OCI-LY3 (cell line): Measurements from ENCODE around the gene PIP5K1B.

Source experiments
- H2AFZ ChIP-seq: fragments of 200-600, 300-600 bp; shearing (Covaris generic); 2 replicates; pipeline ENCODE4 v1.6.0; 2014; ENCODE audit warnings: antibody characterized with exemption, low read depth, low read length
- H3K27ac ChIP-seq: fragments of 200-600, 300-600 bp; sonication (generic); 2 replicates; pipeline ENCODE4 v1.5.1; 2014; ENCODE audit warnings: mild to moderate bottlenecking, low read length, moderate library complexity, mixed read lengths
- H3K27me3 ChIP-seq: fragments of 200-600, 300-600 bp; sonication (generic); 2 replicates; pipeline ENCODE4 v1.6.1; 2014; ENCODE audit warnings: low read depth, low read length, mixed read lengths
- H3K36me3 ChIP-seq: fragments of 200-600, 300-600 bp; sonication (generic); replicated peaks from 2 replicates; pipeline ENCODE3; 2014; ENCODE audit warnings: low read depth, low read length, mixed read lengths
- H3K4me1 ChIP-seq: fragments of 300-600, 200-600 bp; sonication (generic); 2 replicates; pipeline ENCODE4 v1.6.1; 2014; ENCODE audit warnings: low read length, mixed read lengths
- H3K4me2 ChIP-seq: fragments of 200-600, 300-600 bp; sonication (generic); 2 replicates; pipeline ENCODE4 v1.6.1; 2014; ENCODE audit warnings: low read length, mixed read lengths
- H3K4me3 ChIP-seq: fragments of 300-600, 200-600 bp; sonication (generic); 2 replicates; pipeline ENCODE4 v1.5.1; 2014; ENCODE audit warnings: antibody characterized with exemption, mild to moderate bottlenecking, low read length, moderate library complexity
- H3K79me2 ChIP-seq: fragments of 300-600, 200-600 bp; shearing (Covaris generic); 2 replicates; pipeline ENCODE4 v1.6.1; 2014; ENCODE audit warnings: mild to moderate bottlenecking, low read length, mixed read lengths
- H3K9ac ChIP-seq: fragments of 300-600, 200-600 bp; shearing (Covaris generic); 2 replicates; pipeline ENCODE4 v1.6.0; 2014; ENCODE audit warnings: mild to moderate bottlenecking, low read length, moderate library complexity
- H3K9me3 ChIP-seq: fragments of 200-600, 300-600 bp; shearing (Covaris generic); 2 replicates; pipeline ENCODE4 v1.6.1; 2014; ENCODE audit warnings: low read length, mixed read lengths; ENCODE audit not compliant: insufficient read depth
- H4K20me1 ChIP-seq: fragments of 200-600, 300-600 bp; sonication (generic); 2 replicates; pipeline ENCODE4 v1.6.1; 2016; ENCODE audit warnings: low read length, mixed read lengths; ENCODE audit not compliant: insufficient read depth
- CTCF ChIP-seq: fragments of 200-600, 300-600 bp; sonication (generic); IDR thresholded peaks from 2 replicates; pipeline ENCODE4 v1.5.1; 2014; ENCODE audit warnings: antibody characterized with exemption, low read length, low read depth
- EZH2phosphoT487 ChIP-seq: fragments of 200-600 bp; shearing (Covaris generic); IDR thresholded peaks from 2 replicates; pipeline ENCODE4 v1.6.1; 2018; ENCODE audit warnings: antibody characterized with exemption, mixed run types, low read depth

Gene PIP5K1B

GRCh38 chr9:68730570-68731235 lies 25.7 kb downstream of the PIP5K1B start:
- TF ChIP-seq EZH2phosphoT487 (no peak), CTCF (no peak)
- no peak overlapping the region for H3K27ac ChIP-seq
- H2AFZ ChIP-seq, result no peak overlapping the region
- H3K27me3 ChIP-seq, result peaks cover 39% of the 10 kb centered on the region; the same call in 1 of the 2 replicates
- no peaks in the 10 kb centered on the region for H3K79me2 ChIP-seq
- 0 out of 2 replicates have a peak, but pooled peaks cover 3% of the 10 kb centered on the region for H3K4me1 ChIP-seq
- no peak overlapping the region for H3K4me2 ChIP-seq
- no peak overlapping the region for H3K4me3 ChIP-seq
- H3K9ac ChIP-seq, result no peak overlapping the region
- no peaks in the 10 kb centered on the region for H3K9me3 ChIP-seq
- no peaks in the 10 kb centered on the region for H3K36me3 ChIP-seq
- H4K20me1 ChIP-seq, result no peaks in the 10 kb centered on the region

- H3K27me3 ChIP-seq, result peaks cover 35% of the 10 kb centered on the region; the same call in 1 of the 2 replicates
- H3K79me2 ChIP-seq, result no peaks in the 10 kb centered on the region
- H3K4me3 ChIP-seq, result no peak overlapping the region
- no peaks in the 10 kb centered on the region for H3K36me3 ChIP-seq
- no peak overlapping the region for H3K9ac ChIP-seq
- H2AFZ ChIP-seq, result no peak overlapping the region
- H3K9me3 ChIP-seq, result no peaks in the 10 kb centered on the region
- H3K4me1 ChIP-seq, result 0 out of 2 replicates have a peak, but pooled peaks cover 3% of the 10 kb centered on the region
- no peak for TF ChIP-seq CTCF
- TF ChIP-seq EZH2phosphoT487, result no peak
- no peak overlapping the region for H3K27ac ChIP-seq
- H4K20me1 ChIP-seq, result no peaks in the 10 kb centered on the region
- no peak overlapping the region for H3K4me2 ChIP-seq
Measured at GRCh38 chr9:68731857-68732256, 26.8 kb downstream of the PIP5K1B start.

GRCh38 chr9:68732405-68733020 lies 27.5 kb downstream of the PIP5K1B start:
- Histone ChIP-seq H3K4me3 (no peak overlapping the region), H2AFZ (no peak overlapping the region), H3K9ac (no peak overlapping the region), H3K4me2 (no peak overlapping the region), H3K36me3 (no peaks in the 10 kb centered on the region), H3K27ac (no peak overlapping the region), H3K9me3 (no peaks in the 10 kb centered on the region), H3K4me1 (0 out of 2 replicates have a peak, but pooled peaks cover 3% of the 10 kb centered on the region), H3K27me3 (peaks cover 35% of the 10 kb centered on the region; the same call in 1 of the 2 replicates), H3K79me2 (no peaks in the 10 kb centered on the region), H4K20me1 (no peaks in the 10 kb centered on the region)
- no peak for TF ChIP-seq CTCF
- no peak for TF ChIP-seq EZH2phosphoT487

- no peak overlapping the region for H3K27ac ChIP-seq
- no peaks in the 10 kb centered on the region for H3K36me3 ChIP-seq
- H3K9me3 ChIP-seq, result no peaks in the 10 kb centered on the region
- H3K4me1 ChIP-seq, result 0 out of 2 replicates have a peak, but pooled peaks cover 3% of the 10 kb centered on the region
- H3K27me3 ChIP-seq, result peaks cover 36% of the 10 kb centered on the region; the same call in 1 of the 2 replicates
- H3K4me3 ChIP-seq, result no peak overlapping the region
- no peak overlapping the region for H3K4me2 ChIP-seq
- TF ChIP-seq EZH2phosphoT487, result no peak
- no peak for TF ChIP-seq CTCF
- no peak overlapping the region for H3K9ac ChIP-seq
- H4K20me1 ChIP-seq, result no peaks in the 10 kb centered on the region
- H3K79me2 ChIP-seq, result no peaks in the 10 kb centered on the region
- H2AFZ ChIP-seq, result no peak overlapping the region
Measured at GRCh38 chr9:68733021-68733405, 28.0 kb downstream of the PIP5K1B start.
